Pancreas (tissue), 10 donors: ENCODE results near the gene PAX9. TPM values are rescaled to one million over a fixed set of nuclear protein-coding genes. Genes with fewer than 3 reads are reported as not detected.

Source experiments
- ATAC-seq, 4 donors: fragments of 200-7000 bp; cut with Tn5 transposase; one replicate each; pipeline versions ENCODE4 v1.8.0 to v1.9.1; 2020; ENCODE audit warnings: mild to moderate bottlenecking in 4 of 4, moderate library complexity in 4 of 4
- DNase-seq, 6 donors: peaks; one replicate each; pipeline ENCODE4 v3.0.0-alpha.2; 2020
- FAIRE-seq: peaks from 2 replicates; lab custom pipeline; 2012; peaks lifted over from hg19 to GRCh38; lab: Jason Lieb, UNC
- H3K27ac ChIP-seq, 4 donors: fragments of 200-600 bp; sonication (generic); 1 replicate in 3 of 4; 2 replicates in 1 of 4; pipeline versions ENCODE4 v1.5.0 to v1.8.0; 2020
- H3K27me3 ChIP-seq, 4 donors: fragments of 200-600 bp; one replicate each; pipeline ENCODE4 v1.8.0; 2021
- H3K36me3 ChIP-seq, 3 donors: fragments of 200-600 bp; sonication (generic) in 1 of 3; one replicate each; pipeline versions ENCODE4 v1.5.0 to v1.8.0; 2020 to 2021
- H3K4me1 ChIP-seq, 3 donors: fragments of 200-600 bp; one replicate each; pipeline ENCODE4 v1.8.0; 2021
- H3K4me3 ChIP-seq, 4 donors: fragments of 200-600 bp; sonication (generic) in 2 of 4; one replicate each; pipeline versions ENCODE4 v1.5.0 to v1.8.0; 2020 to 2021
- H3K9me3 ChIP-seq, 4 donors: fragments of 200-600 bp; one replicate each; pipeline ENCODE4 v1.8.0; 2021
- WGBS, 2 donors: extraction: QIAGEN DNeasy Blood & Tissue Kit; methylation state at CpG; one replicate each; pipeline ENCODE4 v1.1.7; 2013; 5-methylcytosine and 5-hydroxymethylcytosine counted together
- intact Hi-C, 3 donors: fragments of 100-400 bp; cut with DNase I; formaldehyde crosslinking; loops; one replicate each; pipeline versions ENCODE4 v1.11.1 to v1.14.2; 2022
- polyA plus RNA-seq, 2 donors: library from polyadenylated mRNA; stranded (reverse); fragments of 200-250 nt; gene quantifications; one replicate each; pipeline ENCODE4 v1.2.3, GENCODE V29; 2013
- total RNA-seq, 6 donors: library from RNA; stranded (reverse); fragmentation: NEBNext Ultra II Directional in 4 of 6; extraction: Animal tissue kit (Norgen Biotek cat#: 25700) in 4 of 6; gene quantifications; one replicate each; pipeline versions ENCODE4 v1.2.1 to v1.2.4, GENCODE V29; 2021 to 2023
- TF ChIP-seq, protein P1 (sequence below), 4 donors: fragments of 200-600 bp; sonication (generic) in 3 of 4; IDR thresholded peaks; one replicate each; pipeline versions ENCODE4 v1.5.0 to v1.8.0; 2021; ENCODE audit warnings: antibody characterized with exemption in 4 of 4
- donor health status: healthy with polysubstance abuse.
- donor health status: DM: no; HTN: no; CAD: no; lungs with moderate emphysema.
- donor health status: DM: no; HTN: no; CAD: no.
- donor health status: control.
- donor health status: control.
- donor health status: Bipolar disorder and iron deficiency.
- donor health status: DM: yes; HTN: yes; CAD: no.
- donor health status: DM: no; HTN: no; CAD: no.
- donor health status: DM: no; HTN: no; CAD: no.
- donor health status: DM: yes; HTN: yes; CAD: no.

Gene PAX9
- total and polyA plus RNA-seq, 8 donors: 0.04 to 0.23 (median 0.16) TPM; not detected in 4

DNA sequence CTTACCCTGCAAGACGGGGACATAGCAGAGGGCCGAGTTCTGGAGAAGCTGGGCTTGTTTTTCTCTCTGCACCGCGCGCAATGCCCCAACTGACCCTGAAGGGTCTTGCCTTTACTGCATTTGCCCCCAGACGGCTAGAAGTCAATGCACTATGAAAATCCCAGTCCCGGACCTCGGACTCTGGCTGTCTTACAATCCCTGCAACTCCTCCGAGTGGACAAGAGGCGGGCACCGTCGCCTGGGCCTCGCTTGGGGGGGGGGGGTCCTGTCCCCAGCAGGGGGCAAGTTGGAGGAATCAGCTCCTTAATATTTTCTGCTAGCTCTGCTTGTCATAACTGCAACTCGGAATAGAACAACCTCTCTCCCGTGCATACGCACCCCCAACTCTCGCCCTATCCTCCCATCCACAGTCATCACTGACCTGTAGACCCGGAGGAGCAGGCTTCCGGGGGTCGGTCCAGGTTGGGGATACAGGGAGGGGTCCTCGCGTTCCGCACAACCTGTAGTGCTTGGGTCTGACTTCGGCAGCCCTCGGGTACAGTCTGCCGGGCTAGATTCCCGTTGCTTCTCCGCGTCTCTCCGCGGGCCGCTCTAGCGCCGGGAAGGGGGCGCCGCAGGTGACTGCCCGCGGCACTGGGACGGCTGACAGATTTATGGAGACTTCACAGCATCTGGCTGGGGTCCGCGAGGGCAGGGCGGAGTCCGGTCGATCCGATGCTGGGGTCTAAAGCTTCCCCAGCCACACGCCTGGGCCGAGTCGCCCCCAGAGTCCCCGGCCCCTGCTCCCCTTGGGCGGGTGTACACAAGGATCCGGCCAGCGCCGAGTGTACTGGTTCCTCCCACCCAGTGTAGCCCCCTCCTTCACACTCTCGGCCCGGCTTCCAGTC, 3.3 kb upstream of the PAX9 start:
- 8% methylated on average over 51 to 55 of the region's 55 CpGs for WGBS, 2 donors
- Histone ChIP-seq H3K4me3 (peak overlapping the region in 1 of 4 donors; percentile 40), H3K27me3 (peaks cover 12 to 90% (median 40%) of the 10 kb centered on the region in 4 donors), H3K4me1 (peaks cover 4 to 26% (median 16%) of the 10 kb centered on the region in 3 donors), H3K9me3 (no peaks in the 10 kb centered on the region), H3K27ac (no peak overlapping the region), H3K36me3 (no peaks in the 10 kb centered on the region)
- ATAC-seq: no peak
- DNase-seq: peak in 1 of 6 donors; percentile 67
- TF ChIP-seq, protein P1, sequence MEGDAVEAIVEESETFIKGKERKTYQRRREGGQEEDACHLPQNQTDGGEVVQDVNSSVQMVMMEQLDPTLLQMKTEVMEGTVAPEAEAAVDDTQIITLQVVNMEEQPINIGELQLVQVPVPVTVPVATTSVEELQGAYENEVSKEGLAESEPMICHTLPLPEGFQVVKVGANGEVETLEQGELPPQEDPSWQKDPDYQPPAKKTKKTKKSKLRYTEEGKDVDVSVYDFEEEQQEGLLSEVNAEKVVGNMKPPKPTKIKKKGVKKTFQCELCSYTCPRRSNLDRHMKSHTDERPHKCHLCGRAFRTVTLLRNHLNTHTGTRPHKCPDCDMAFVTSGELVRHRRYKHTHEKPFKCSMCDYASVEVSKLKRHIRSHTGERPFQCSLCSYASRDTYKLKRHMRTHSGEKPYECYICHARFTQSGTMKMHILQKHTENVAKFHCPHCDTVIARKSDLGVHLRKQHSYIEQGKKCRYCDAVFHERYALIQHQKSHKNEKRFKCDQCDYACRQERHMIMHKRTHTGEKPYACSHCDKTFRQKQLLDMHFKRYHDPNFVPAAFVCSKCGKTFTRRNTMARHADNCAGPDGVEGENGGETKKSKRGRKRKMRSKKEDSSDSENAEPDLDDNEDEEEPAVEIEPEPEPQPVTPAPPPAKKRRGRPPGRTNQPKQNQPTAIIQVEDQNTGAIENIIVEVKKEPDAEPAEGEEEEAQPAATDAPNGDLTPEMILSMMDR (IDR thresholded peaks at IDR 0.05): no peak
- no peak for FAIRE-seq
- intact Hi-C loops: no loop called here

DNA sequence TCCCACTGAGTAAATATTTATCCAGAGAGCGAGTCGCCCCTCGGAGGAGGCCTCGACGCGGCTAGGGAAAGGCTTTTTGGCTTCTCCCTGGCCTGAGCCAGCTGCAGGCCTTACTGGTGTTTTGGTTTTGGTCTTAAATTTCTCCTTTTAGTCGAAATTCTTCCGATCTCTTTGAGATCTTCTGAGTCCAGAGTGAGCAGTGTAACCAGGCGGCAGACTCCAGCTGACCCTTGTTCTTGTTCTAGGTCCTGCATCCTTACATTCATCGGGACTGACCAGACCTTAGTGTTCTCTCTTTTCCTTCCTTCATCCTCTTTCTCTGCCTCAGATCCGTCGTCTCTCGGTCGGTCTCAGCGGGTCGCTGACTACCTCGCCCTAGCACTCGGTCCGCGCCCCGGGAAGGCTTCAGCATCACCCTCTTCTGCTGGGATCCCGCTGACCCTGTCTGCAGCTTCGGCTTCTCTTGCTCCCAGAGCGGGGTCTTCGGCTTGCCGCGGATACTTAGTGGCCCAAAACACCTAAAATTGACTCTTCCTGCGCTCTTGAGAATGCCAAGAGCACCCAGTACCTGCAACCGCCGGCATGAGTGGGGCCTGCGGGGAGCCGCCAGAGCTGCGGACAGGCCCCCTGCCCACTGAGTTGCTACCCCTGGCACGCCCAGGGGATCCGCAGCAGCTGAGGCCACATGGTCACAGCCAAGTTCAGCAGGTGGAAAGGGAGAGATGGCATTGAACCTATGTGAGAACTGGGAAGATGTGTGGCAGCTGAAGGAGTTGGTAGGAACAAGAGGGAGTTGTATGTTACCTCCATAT, 2.4 kb upstream of the PAX9 start:
- Histone ChIP-seq H3K27me3 (peaks cover 9 to 82% (median 32%) of the 10 kb centered on the region in 4 donors), H3K36me3 (no peaks in the 10 kb centered on the region), H3K4me3 (no peak overlapping the region), H3K4me1 (peaks cover 7 to 30% (median 16%) of the 10 kb centered on the region in 3 donors), H3K27ac (no peak overlapping the region), H3K9me3 (no peaks in the 10 kb centered on the region)
- FAIRE-seq (no peak), DNase-seq (peak in 1 of 6 donors; percentile 67), ATAC-seq (no peak)
- intact Hi-C loops: no loop called here
- TF ChIP-seq, protein P1 (IDR thresholded peaks at IDR 0.05): no peak
- WGBS, 2 donors: 8 to 9% methylated on average over 35 of the region's 35 CpGs

DNA sequence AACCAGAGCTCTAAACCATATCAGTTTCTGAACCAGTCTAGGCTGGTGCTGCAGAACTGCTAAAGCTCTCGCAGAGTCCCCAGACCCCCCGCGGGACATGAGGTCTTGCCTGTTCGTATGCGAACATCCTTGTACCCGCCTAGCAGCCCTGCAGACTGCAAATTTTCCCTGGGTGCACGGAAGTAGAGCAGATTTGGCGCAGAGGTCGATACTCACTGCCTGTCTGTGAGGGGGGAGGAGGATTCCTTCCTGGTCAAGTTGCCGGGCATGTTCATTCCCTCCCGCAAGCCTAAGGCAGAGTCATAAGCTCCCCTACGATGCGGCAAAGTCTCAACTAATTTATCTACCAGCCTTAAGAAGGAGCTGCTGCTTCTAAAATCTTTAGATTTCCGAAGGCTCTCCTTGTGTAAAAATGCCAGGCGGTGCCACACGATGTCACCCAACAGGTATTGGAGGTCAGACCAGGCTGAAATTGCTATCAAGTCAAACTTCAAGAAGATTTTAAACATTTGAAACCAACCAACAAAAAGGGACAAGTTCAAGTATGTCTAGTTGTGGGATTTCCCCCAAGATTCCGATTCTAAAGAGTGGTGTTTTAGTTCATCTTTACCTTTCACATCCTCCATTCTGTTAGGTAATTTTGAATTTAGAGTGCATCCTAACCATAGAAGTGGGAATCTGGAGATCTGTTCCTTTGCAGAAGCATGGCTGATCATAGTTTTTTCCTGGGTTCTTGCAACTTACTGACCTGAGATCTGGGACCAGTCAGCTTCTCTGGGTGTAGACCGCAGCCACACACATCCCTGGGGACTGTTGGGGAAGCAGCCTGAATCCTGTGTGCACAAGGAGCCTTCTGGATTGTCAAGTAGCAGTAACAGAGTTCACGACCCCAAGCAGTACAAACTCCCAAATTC, 1.6 kb upstream of the PAX9 start:
- no peak for ATAC-seq
- 8 to 9% methylated on average over 19 of the region's 19 CpGs for WGBS, 2 donors
- Histone ChIP-seq H3K9me3 (no peaks in the 10 kb centered on the region), H3K4me3 (no peak overlapping the region), H3K4me1 (peaks cover 7 to 30% (median 16%) of the 10 kb centered on the region in 3 donors), H3K36me3 (no peaks in the 10 kb centered on the region), H3K27me3 (peaks cover 8 to 75% (median 25%) of the 10 kb centered on the region in 4 donors), H3K27ac (no peak overlapping the region)
- peak in 1 of 6 donors; percentile 38 for DNase-seq
- TF ChIP-seq, protein P1 (IDR thresholded peaks at IDR 0.05): no peak
- intact Hi-C loops: no loop called here
- FAIRE-seq: no peak

DNA sequence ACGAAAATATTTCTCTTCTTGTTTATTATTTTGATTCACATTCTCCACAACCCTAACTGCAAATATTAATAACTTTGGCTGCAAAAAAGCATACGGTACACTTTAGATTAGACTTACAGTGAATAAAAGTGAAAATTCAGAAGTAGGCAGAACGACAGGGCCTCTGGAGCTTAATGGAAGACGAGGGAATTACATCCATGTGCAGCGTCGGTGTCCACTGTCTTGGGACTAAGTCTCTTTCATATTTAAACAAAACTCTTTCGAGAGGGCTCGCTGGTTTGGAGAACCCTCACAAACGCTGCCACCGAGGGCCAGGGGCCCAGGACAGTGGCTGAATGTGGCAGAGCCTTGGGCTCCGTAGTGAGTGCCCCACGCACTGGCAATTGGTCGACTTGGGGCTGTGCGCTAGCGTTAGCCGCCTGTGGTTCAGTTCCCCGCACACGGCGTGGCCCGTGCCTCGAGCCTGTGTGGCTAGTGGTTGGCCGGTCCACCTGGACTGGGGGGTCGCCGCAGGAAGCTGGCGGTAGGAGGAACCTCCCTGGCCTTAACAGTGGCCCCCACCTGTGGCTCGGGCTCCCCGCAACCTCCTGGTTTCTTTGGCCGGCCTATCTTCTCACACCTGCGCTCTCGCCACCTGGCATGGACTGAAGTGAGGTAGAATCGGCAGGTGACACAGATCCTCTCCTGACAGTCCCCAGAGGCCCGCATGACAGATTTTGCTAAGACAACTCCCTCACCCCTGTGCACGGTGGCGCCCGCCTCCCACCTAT, 739 bp upstream of the PAX9 start:
- TF ChIP-seq, protein P1 (IDR thresholded peaks at IDR 0.05): no peak
- Histone ChIP-seq H3K27ac (no peak overlapping the region), H3K27me3 (peaks cover 8 to 74% (median 23%) of the 10 kb centered on the region in 4 donors), H3K4me3 (peak overlapping the region; percentile 17 to 52 (median 27)), H3K36me3 (no peaks in the 10 kb centered on the region), H3K4me1 (peaks cover 7 to 30% (median 16%) of the 10 kb centered on the region in 3 donors), H3K9me3 (no peaks in the 10 kb centered on the region)
- ATAC-seq (peak; percentile 21 to 26 (median 24)), FAIRE-seq (no peak), DNase-seq (peak in 1 of 6 donors; percentile 70)
- intact Hi-C loops: no loop called here
- 7% methylated on average over 35 of the region's 35 CpGs for WGBS, 2 donors
